HEK293T (cell line): Measurements from ENCODE around the gene L3MBTL4.

Source experiments
- SP1 ChIP-seq: fragments of 450-650 bp; IDR thresholded peaks from 2 replicates; pipeline ENCODE4 v1.6.1; 2017
- SUZ12 ChIP-seq: fragments of 450-650 bp; IDR thresholded peaks from 2 replicates; pipeline ENCODE4 v1.6.1; 2016; ENCODE audit warnings: mild to moderate bottlenecking
- TARDBP ChIP-seq: fragments of 450-650 bp; IDR thresholded peaks from 2 replicates; pipeline ENCODE4 v1.6.1; 2016

GRCh38 chr18:6055711-6056110, 359.0 kb downstream of the L3MBTL4 start:
- TF ChIP-seq SP1 = no peak
- no peak for TF ChIP-seq SUZ12
- no peak for TF ChIP-seq TARDBP
